GM12878 (cell line): ENCODE data around the gene SLIT1. TPM values are rescaled to one million over a fixed set of nuclear protein-coding genes. Genes with fewer than 3 reads are reported as not detected.

Experiments used
- ATAC-seq: fragments of 200-7000 bp; cut with Tn5 transposase; 3 replicates; pipeline ENCODE4 v1.9.1; 2020; ENCODE audit warnings: mild to moderate bottlenecking, moderate library complexity
- BruUV-seq: library from RNA; stranded (reverse); fragments of 400-500 nt; replicated peaks from 2 replicates; lab custom pipeline; 2021; lab: Mats Ljungman, UMichigan
- CTCF ChIA-PET: fragments of 300-600 bp; sonication (Branson Sonifier 250); formaldehyde crosslinking; extraction: SDS; loops from one replicate; lab custom pipeline; 2021; ENCODE audit warnings: inconsistent platforms; lab: Yijun Ruan, JAX
- POLR2A ChIA-PET: fragments of 350-600 bp; formaldehyde crosslinking; extraction: SDS; loops from one replicate; lab custom pipeline; 2021; ENCODE audit warnings: inconsistent platforms; lab: Charles Lee
- RAD21 ChIA-PET: fragments of 300-600 bp; sonication (Branson Sonifier 250); formaldehyde crosslinking; loops from one replicate; lab custom pipeline; 2023; ENCODE audit warnings: antibody characterized with exemption; ENCODE audit not compliant: unreplicated experiment; lab: Charles Lee
- SMC1A ChIA-PET: fragments of 300-600 bp; sonication (Branson Sonifier 250); formaldehyde crosslinking; loops from one replicate; lab custom pipeline; 2023; ENCODE audit not compliant: unreplicated experiment, uncharacterized antibody; lab: Charles Lee
- DNase-seq: peaks from one replicate; pipeline ENCODE4 v3.0.0-alpha.2; 2011; ENCODE audit warnings: low read depth, low spot score
- FAIRE-seq: peaks from 3 replicates; lab custom pipeline; 2011; peaks lifted over from hg19 to GRCh38; lab: Jason Lieb, UNC
- H2AFZ ChIP-seq: 2 replicates; pipeline ENCODE4 v1.6.0; 2011; ENCODE audit warnings: low read depth, low read length, control low read depth; ENCODE audit not compliant: control insufficient read depth
- H3K27ac ChIP-seq: 2 replicates; pipeline ENCODE4 v1.5.1; 2011; ENCODE audit warnings: control low read depth; ENCODE audit not compliant: control insufficient read depth, insufficient read depth
- H3K27me3 ChIP-seq, 2 experiments: replicated peaks in 1 of 2; 2 replicates each; pipeline versions ENCODE4 v1.6.0 to v1.6.1; 2011; ENCODE audit warnings: low read length in 1 of 2; ENCODE audit not compliant: control insufficient read depth in 2 of 2, insufficient read depth in 2 of 2
- H3K36me3 ChIP-seq, 2 experiments: 2 replicates each; pipeline ENCODE4 v1.5.1; 2011; ENCODE audit warnings: low read length in 1 of 2; ENCODE audit not compliant: control insufficient read depth in 2 of 2, insufficient read depth in 2 of 2
- H3K4me1 ChIP-seq: 2 replicates; pipeline ENCODE4 v1.6.1; 2011; ENCODE audit warnings: mild to moderate bottlenecking, low read length, moderate library complexity, mixed read lengths; ENCODE audit not compliant: control insufficient read depth, insufficient read depth
- H3K4me2 ChIP-seq: 2 replicates; pipeline ENCODE4 v1.6.0; 2011; ENCODE audit warnings: control low read depth; ENCODE audit not compliant: control insufficient read depth, insufficient read depth
- H3K4me3 ChIP-seq: fragments of 200-600 bp; sonication (generic); 2 replicates; pipeline ENCODE4 v1.5.1; 2016
- H3K79me2 ChIP-seq: 2 replicates; pipeline ENCODE4 v1.6.0; 2011; ENCODE audit warnings: low read length; ENCODE audit not compliant: control insufficient read depth, insufficient read depth
- H3K9ac ChIP-seq: 2 replicates; pipeline ENCODE4 v1.8.0; 2011; ENCODE audit warnings: low read length, control low read depth, mixed read lengths; ENCODE audit not compliant: control insufficient read depth, insufficient read depth
- H3K9me3 ChIP-seq: replicated peaks from 3 replicates; pipeline ENCODE4 v1.5.1; 2011; ENCODE audit warnings: mild to moderate bottlenecking, low read length; ENCODE audit not compliant: control insufficient read depth, insufficient read depth
- H4K20me1 ChIP-seq: 2 replicates; pipeline ENCODE4 v1.6.0; 2011; ENCODE audit not compliant: control insufficient read depth, insufficient read depth
- ETV6 ChIP-seq, 2 experiments: fragments of 450-650 bp in 1 of 2; IDR thresholded peaks in 1 of 2; conservative IDR thresholded peaks in 1 of 2; 2 replicates each; pipeline ENCODE4 v1.6.1; 2014; ENCODE audit warnings: antibody characterized with exemption in 1 of 2, borderline replicate concordance in 1 of 2, low read depth in 1 of 2, mild to moderate bottlenecking in 1 of 2, moderate library complexity in 1 of 2
- MXI1 ChIP-seq: fragments of 150-350 bp; IDR thresholded peaks from 2 replicates; pipeline ENCODE4 v1.6.1; 2011; ENCODE audit warnings: low read depth, mild to moderate bottlenecking, inconsistent platforms, low read length, improper control_type of control experiment
- PML ChIP-seq: IDR thresholded peaks from 2 replicates; pipeline ENCODE4 v1.6.1; 2012; ENCODE audit warnings: low read length, inconsistent platforms
- WGBS: methylation state at CpG from one replicate; pipeline ENCODE4 v1.1.6; 2016; ENCODE audit warnings: low lambda C conversion rate; ENCODE audit not compliant: insufficient replicate concordance, insufficient coverage; ENCODE audit errors: missing lambda C conversion rate; 5-methylcytosine and 5-hydroxymethylcytosine counted together
- in situ Hi-C: fragments of 300-500 bp; cut with MboI; formaldehyde crosslinking; loops from 9 replicates; pipeline ENCODE4 v1.14.3; 2018; ENCODE audit warnings: mixed read lengths
- intact Hi-C: fragments of 100-400 bp; cut with micrococcal nuclease; formaldehyde crosslinking; loops from one replicate; pipeline ENCODE4 v1.14.2; 2022; ENCODE audit not compliant: unreplicated experiment
- polyA plus RNA-seq, 11 experiments: library from polyadenylated mRNA; depleted of rRNA in 4 of 11; unstranded in 6 of 11; stranded (reverse) in 5 of 11; fragments of >200 nt; fragmentation: Nextera tagmentation in 4 of 11; fragmentation: Illumina TruSeq in 1 of 11; extraction: Ambion mirVana in 4 of 11; extraction: Trizol in 1 of 11; gene quantifications; 1 replicate in 1 of 11; 2 replicates in 10 of 11; pipeline versions ENCODE4 v1.2.1 to v1.2.3, GENCODE V29; 2011 to 2016; ENCODE audit warnings: inconsistent platforms in 2 of 11, missing spikeins in 2 of 11, low read depth in 1 of 11
- total RNA-seq, 4 experiments: library from RNA; depleted of rRNA in 3 of 4; stranded (reverse); fragments of >200 nt in 3 of 4; fragmentation: Illumina TruSeq in 1 of 4; extraction: Trizol in 1 of 4; gene quantifications; 2 replicates each; pipeline versions ENCODE4 v1.2.1 to v1.2.3, GENCODE V29; 2013 to 2021
- TF ChIP-seq, protein P1 (sequence below): fragments of 450-650 bp; IDR thresholded peaks from 2 replicates; pipeline ENCODE4 v1.6.1; 2018; ENCODE audit warnings: mild to moderate bottlenecking, low read depth, moderate library complexity; ENCODE audit not compliant: partially characterized antibody

Gene SLIT1
- total and polyA plus RNA-seq, 10 of the 15 experiments (the other 5 are each of a cell fraction or from before 2014, with no cell fraction given), result 0.04 to 0.19 (median 0.06) TPM; not detected in 4

DNA sequence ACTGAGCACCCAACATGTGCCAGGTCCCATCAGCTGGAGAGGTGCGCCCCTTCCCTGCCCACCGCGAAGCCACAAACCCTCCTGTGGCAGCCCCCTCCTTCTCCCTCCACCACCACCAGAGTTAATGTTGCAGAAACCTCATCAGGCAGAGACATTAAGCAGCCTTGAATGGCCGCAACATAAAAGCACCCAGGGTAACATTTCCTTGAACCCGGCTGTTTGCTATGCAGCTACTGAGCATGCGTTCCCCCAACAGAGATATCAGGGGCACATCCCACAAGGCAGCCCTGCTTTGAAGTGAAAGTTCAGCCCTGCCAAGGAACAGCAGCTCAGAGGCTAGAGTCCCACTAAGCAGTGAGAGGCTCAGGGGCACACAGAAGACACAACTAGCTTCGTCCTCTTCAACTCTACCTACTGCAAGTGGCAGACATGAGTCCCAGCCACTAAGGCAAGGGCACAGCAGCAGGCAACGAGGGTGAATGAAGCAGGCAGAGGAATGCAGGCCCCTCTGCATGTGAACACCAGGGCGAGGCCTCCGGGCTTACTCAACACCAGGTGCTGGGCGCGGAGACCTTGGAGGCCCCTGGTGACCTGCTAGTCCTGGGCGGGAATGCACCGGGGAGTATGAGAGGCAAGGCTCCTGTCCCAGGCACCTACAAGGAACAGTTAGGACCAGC lies 107.4 kb downstream of the SLIT1 start:
- H4K20me1 ChIP-seq, result no peaks in the 10 kb centered on the region
- FAIRE-seq (no peak), ATAC-seq (no peak), DNase-seq (no peak)
- POLR2A ChIA-PET, result no interaction called here
- 39% methylated on average over 14 of the region's 14 CpGs for WGBS
- H3K27ac ChIP-seq, result no peak overlapping the region
- no TSS peak for BruUV-seq
- H3K79me2 ChIP-seq, result no peaks in the 10 kb centered on the region
- CTCF ChIA-PET, result interaction anchor here (1.0 to 19.9 kb wide), 7 partner anchors 8 to 155 kb away, joined by 3 to 651 read pairs (median 4); no protein-coding TSS in a partner anchor
- H3K27me3 ChIP-seq, result peaks cover 0 to 4% of the 10 kb centered on the region in 2 experiments; a peak in 3 of 4 replicates
- no peaks in the 10 kb centered on the region for H3K36me3 ChIP-seq
- TF ChIP-seq PML (no peak), ETV6 (conservative IDR thresholded peaks at IDR 0.05 in 1 of 2, IDR thresholded peaks at IDR 0.05 in 1 of 2; ENCODE audit: borderline replicate concordance in 1 of 2, low read depth in 1 of 2) (no peak), MXI1 (no peak)
- TF ChIP-seq, protein P1, sequence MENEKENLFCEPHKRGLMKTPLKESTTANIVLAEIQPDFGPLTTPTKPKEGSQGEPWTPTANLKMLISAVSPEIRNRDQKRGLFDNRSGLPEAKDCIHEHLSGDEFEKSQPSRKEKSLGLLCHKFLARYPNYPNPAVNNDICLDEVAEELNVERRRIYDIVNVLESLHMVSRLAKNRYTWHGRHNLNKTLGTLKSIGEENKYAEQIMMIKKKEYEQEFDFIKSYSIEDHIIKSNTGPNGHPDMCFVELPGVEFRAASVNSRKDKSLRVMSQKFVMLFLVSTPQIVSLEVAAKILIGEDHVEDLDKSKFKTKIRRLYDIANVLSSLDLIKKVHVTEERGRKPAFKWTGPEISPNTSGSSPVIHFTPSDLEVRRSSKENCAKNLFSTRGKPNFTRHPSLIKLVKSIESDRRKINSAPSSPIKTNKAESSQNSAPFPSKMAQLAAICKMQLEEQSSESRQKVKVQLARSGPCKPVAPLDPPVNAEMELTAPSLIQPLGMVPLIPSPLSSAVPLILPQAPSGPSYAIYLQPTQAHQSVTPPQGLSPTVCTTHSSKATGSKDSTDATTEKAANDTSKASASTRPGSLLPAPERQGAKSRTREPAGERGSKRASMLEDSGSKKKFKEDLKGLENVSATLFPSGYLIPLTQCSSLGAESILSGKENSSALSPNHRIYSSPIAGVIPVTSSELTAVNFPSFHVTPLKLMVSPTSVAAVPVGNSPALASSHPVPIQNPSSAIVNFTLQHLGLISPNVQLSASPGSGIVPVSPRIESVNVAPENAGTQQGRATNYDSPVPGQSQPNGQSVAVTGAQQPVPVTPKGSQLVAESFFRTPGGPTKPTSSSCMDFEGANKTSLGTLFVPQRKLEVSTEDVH, result no peak
- no peak overlapping the region for H3K4me3 ChIP-seq
- H3K4me1 ChIP-seq, result no peaks in the 10 kb centered on the region
- SMC1A ChIA-PET, result interaction anchor here (1.1 to 3.1 kb wide), 3 partner anchors 123 to 136 kb away, joined by 3 to 15 read pairs (median 3); no protein-coding TSS in a partner anchor
- intact Hi-C loops (no loop called here), in situ Hi-C loops (no loop called here)
- RAD21 ChIA-PET, result interaction anchor here (1.2 kb wide), 1 partner anchor 132 kb away, joined by 4 read pairs; no protein-coding TSS in a partner anchor
- no peak overlapping the region for H3K9ac ChIP-seq
- H3K4me2 ChIP-seq, result no peak overlapping the region
- no peaks in the 10 kb centered on the region for H3K9me3 ChIP-seq
- H2AFZ ChIP-seq, result no peak overlapping the region
